ENCODE data around the gene NUMBL.

- TF ChIP-seq POLR2A (IDR thresholded peaks at IDR 0.05) (no peak), CTCF (IDR thresholded peaks at IDR 0.05) (no peak)
Observed at GRCh38 chr19:40739030-40739839, 48.8 kb upstream of the NUMBL start.

All from body of pancreas (tissue), 4 donors.